GM11168 (cell line): ENCODE measurements around the gene MEN1.
"Not testable (repeated sequence)": the region's sequence is repeated elsewhere in the genome, so short reads cannot be mapped to it uniquely, and the experiment has no call there.

Experiments used
- in situ Hi-C: fragments of 300-500 bp; cut with MboI; formaldehyde crosslinking; loops from one replicate; pipeline ENCODE4 v1.12.0; 2022; ENCODE audit warnings: low sequenced_read_pairs; ENCODE audit not compliant: unreplicated experiment

Gene MEN1

DNA sequence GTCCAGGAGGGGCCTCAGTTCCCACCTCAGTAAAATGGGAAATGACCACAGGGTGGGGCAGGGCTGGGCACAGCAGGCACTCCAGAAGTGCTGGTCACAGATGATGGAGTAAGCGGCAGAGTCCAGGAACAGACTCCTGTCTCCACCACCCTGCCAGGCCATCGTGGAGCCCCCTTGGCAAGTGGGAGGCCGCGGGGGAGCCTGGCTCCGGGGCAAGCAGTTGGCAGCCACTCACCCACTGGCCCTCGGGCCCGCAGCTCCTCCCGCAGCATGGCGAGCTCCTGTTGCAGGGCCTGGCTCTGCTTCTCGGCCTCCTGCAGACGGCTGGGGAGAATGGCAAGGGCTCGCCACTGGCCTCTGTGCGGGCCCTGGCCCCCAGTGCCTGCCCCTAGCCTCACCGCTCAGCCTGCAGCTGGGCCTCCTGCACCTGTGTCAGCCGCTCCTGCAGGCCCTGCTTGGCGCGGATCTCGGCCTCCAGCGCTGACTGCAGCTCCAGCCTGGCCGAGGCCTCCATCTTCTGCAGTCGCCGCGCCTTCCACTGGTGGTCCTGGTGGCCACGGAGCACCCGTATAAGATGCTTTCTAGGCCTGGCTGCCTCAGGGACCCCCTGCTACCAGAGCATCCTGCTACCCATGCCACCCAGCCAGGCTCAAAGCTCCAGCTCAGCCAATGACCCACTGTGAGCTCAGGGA is 23.8 kb upstream of the MEN1 start:
- in situ Hi-C loops: no loop called here

- in situ Hi-C loops: no loop called here
These were observed 23.2 kb upstream of the MEN1 start for GRCh38 chr11:64833509-64833908.

DNA sequence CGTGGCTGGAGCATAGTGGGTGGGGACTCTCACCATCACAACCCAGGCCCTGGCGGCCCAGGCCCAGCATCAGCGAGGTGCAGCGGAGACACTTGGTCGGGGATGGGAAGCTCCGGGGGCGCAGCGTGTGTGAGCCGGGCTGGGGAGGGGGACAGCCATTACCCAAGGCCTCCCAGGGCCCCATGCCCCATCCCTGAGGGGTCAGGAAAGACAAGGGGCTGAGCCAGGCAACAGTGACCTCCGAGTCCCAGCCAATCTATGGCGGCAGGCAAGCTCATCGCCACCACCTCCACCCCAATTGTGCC is 22.8 kb upstream of the MEN1 start:
- in situ Hi-C loops: no loop called here

- in situ Hi-C loops: no loop called here
These were observed 22.3 kb upstream of the MEN1 start for GRCh38 chr11:64832467-64833197.

GRCh38 chr11:64831411-64831891 is 21.1 kb upstream of the MEN1 start:
- in situ Hi-C loops: no loop called here

DNA sequence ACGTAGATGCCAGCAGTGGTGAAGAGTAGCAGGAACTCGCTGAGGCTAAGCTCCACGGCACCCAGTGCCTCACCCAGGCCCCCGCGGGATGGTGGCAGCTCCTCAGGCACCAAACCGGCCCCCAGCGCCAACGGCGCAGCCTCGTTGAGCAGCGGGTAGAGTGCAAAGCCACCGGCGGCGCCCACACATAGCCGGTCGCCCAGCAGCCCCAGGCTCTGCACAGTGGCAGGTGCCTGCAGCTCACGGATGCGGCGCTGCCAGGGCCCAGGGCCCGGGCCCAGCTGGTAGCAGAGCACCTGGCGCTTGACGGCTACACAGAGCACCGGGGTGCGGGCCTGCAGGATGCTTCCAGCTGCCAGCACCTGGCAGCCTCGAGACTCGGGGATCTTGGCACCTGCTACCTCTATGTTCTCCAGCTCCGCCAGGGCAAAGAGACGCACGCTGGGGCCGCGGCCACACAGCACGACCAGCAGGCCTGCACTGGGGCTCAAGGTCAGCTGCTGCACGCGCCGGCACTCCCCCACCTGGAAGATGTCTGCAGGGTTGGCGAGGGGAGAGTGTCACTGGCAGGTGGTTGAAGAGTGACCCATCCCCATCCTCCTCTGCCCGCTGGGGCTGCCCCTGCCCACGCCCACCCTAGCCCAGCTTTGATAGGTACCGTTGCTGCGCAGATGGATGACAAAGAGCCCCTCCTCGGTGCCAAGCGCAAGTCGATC is 19.3 kb upstream of the MEN1 start:
- in situ Hi-C loops: no loop called here

DNA sequence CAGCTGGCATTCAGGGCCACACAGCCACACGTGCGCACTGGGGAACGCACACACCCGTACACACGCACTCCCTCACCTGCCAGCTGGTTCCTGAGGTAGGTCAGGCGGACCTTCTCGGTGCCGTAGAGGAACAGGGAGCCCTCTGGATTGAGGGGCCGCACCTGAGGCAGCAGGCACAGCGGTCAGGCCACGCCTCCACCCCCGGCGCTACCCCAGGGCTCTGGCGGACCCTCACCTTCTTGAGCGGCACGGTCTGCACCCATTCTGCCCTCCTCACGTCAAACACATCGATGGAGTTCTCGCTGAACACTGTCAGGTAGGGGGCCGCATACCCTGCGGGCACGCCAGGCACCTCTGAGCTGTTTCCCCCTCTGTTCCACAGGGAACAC is 17.1 kb upstream of the MEN1 start:
- in situ Hi-C loops: no loop called here

- in situ Hi-C loops: no loop called here
These were observed 16.5 kb upstream of the MEN1 start for GRCh38 chr11:64826578-64827450.

DNA sequence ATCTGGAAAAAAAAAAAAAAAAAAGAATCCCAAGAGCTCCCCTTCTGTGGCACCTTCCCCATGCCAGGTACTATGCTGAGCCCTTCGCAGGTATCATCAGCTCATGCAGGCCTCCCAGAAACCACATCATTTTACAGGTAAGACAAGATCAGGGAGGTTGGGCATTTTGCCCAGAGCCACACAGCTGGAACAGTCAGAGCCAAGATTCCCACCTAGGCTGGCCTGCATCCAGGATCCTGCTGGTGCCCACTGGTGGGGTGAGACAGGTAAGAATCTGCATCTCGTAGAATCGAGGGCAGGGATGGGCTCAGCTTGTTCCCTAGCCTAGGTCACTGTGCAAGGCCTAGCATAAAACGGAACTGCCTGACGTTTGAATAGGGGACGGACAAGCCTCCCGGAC is 15.7 kb upstream of the MEN1 start:
- in situ Hi-C loops: no loop called here

DNA sequence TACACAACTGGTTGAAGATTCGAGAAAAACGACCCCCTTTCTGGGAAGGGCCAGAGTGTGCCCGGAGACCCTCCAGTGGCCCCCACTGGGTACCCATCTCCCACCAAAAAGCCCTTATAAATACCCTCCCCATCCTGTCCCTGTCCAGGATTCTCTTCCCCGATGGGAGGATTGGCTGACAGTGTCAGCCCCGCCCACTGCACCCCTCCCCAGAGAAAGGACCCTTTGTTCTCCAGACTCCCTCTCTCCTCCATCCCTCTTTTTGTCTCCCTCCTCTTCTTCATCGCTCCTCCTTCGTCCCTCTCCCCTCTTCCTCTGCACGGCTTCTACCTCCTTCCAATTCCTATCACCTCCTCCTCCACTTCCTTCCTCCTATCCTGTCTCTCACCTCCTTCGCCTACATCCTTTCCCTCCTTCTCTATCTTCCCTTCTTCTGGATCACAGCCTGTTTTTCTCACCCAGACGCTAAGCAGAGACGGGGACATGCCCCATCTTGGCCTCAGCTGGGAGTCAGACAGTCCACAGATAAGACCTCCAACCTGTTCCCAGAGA is 13.3 kb upstream of the MEN1 start:
- in situ Hi-C loops: no loop called here

- in situ Hi-C loops: no loop called here
These were observed 7.1 kb upstream of the MEN1 start for GRCh38 chr11:64817476-64817875.

- in situ Hi-C loops: not testable (repeated sequence)
These were observed 5.1 kb upstream of the MEN1 start for GRCh38 chr11:64815433-64815832.

DNA sequence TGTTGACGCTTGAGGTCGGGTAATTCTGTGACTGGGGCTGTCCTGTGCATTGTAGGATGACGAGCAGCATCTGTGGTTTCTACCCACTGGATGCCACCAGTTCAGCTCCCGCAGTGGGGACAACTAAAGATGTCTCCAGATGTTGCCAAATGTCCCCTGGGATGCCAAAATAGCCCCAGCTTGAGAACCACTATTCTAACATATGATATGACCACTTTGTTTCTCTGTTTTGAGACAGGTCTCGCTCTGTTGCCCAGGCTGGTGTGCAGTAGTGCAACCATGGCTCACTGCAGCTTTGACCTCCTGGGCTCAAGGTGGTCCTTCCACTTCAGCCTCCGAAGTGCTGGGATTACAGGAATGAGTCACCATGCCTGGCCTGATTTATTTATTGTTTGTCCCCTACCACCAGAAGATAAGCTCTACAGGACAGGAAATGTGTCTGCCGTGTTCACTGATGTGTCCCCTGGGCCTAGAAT is 4.4 kb upstream of the MEN1 start:
- in situ Hi-C loops: no loop called here

GRCh38 chr11:64813826-64814225 is 3.5 kb upstream of the MEN1 start:
- in situ Hi-C loops: no loop called here

GRCh38 chr11:64810891-64811272 is 531 bp upstream of the MEN1 start:
- in situ Hi-C loops: no loop called here

DNA sequence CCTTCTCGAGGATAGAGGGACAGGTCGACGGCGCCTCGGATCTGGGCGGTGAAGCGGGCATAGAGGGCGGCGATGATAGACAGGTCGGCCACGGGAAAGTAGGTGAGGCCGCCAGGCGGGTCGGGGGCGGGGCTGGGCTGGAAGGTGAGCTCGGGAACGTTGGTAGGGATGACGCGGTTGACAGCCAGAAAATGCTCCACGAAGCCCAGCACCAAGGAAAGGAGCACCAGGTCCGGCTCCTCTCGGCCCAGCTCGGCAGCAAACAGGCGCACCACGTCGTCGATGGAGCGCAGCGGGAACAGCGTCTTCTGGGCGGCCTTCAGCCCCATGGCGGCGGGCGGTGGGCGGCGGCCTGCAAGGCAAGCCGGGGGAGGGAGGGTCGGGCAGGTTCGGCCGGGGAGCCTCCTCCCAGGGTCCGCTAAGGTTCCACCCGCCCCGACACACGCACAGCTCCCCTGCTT is 540 bp downstream of the MEN1 start:
- in situ Hi-C loops: no loop called here

GRCh38 chr11:64805481-64805880 is 4.9 kb downstream of the MEN1 start:
- in situ Hi-C loops: no loop called here

- in situ Hi-C loops: no loop called here
These were observed 5.8 kb downstream of the MEN1 start for GRCh38 chr11:64804346-64805210.

GRCh38 chr11:64803846-64804345 is 6.5 kb downstream of the MEN1 start:
- in situ Hi-C loops: no loop called here
